Neural progenitor cell (in vitro differentiated cells): ENCODE data around the gene CRB3.

Experiments used
- CTCF ChIP-seq: fragments of 200-600 bp; sonication (generic); IDR thresholded peaks from 2 replicates; pipeline ENCODE4 v1.5.1; 2017; ENCODE audit warnings: antibody characterized with exemption, mild to moderate bottlenecking
- EZH2phosphoT487 ChIP-seq: fragments of 200-600 bp; sonication (generic); IDR thresholded peaks from 2 replicates; pipeline ENCODE4 v1.6.1; 2017; ENCODE audit warnings: antibody characterized with exemption

GRCh38 chr19:6458695-6459261 is 5.3 kb upstream of the CRB3 start:
- TF ChIP-seq CTCF = no peak
- TF ChIP-seq EZH2phosphoT487 = no peak
